Neuron (in vitro differentiated cells): ENCODE measurements around the gene ZNF446.
"Not testable (repeated sequence)": the region's sequence is repeated elsewhere in the genome, so short reads cannot be mapped to it uniquely, and the experiment has no call there.

Source experiments
- H2AFZ ChIP-seq: one replicate; pipeline ENCODE4 v1.6.1; 2013; ENCODE audit warnings: low read depth, mild to moderate bottlenecking, inconsistent platforms, low read length, moderate library complexity
- H3K27me3 ChIP-seq: one replicate; pipeline ENCODE4 v1.6.1; 2013; ENCODE audit warnings: low read length; ENCODE audit not compliant: insufficient read depth
- H3K36me3 ChIP-seq: one replicate; pipeline ENCODE4 v1.6.1; 2013; ENCODE audit warnings: low read length; ENCODE audit not compliant: insufficient read depth
- H3K4me1 ChIP-seq: one replicate; pipeline ENCODE4 v1.6.1; 2013; ENCODE audit warnings: low read length; ENCODE audit not compliant: insufficient read depth
- H3K4me3 ChIP-seq: 2 replicates; pipeline ENCODE4 v1.5.1; 2013; ENCODE audit warnings: mild to moderate bottlenecking, low read length, moderate library complexity
- H3K9me3 ChIP-seq: one replicate; pipeline ENCODE4 v1.6.1; 2013; ENCODE audit warnings: low read length

ZNF446 gene

DNA sequence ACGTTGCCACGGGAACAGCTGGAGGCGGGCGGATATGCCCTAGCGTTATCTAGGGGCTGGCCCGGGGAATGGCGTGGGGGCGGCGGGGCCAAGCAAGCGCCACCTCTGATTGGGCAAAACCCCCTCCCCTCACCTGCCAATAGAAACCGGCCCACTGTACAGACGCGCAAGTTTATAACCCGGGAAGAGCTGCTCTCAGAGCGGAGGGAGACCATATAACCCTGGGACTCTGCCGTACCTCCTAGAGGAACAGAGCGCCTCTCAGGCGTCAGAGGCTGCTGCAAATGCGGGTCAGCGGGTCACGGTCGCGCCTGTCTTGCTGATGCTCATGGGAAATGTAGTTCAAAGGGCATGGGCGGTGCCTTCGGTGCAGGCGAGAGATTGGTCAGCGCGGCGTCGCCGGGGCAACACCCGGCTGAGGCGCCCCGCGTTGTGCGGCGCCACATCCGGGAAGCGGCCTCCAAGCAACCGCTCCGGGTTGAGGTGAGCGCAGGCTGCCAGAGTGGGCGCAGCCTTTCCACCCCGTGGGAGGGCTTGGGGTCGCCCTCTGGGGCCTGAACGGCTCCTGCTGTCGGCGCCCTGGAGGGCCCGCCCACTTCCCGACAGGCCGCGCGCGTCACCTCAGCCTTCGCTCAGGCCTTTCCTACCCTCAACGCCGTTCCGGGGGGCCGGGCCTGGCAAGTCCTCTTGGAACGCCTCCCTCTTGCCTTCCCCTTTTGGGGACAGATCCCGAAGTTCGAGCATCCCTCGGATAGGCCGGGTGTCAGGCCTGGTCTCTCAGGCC is at the start of gene ZNF446:
Gene ZNF446 (plus strand): TSS at position 639 of the 784 bp plus-strand sequence. CDS start 867 bp downstream, outside the sequence.
- peaks cover 16% of the 10 kb centered on the region for H3K4me1 ChIP-seq

DNA sequence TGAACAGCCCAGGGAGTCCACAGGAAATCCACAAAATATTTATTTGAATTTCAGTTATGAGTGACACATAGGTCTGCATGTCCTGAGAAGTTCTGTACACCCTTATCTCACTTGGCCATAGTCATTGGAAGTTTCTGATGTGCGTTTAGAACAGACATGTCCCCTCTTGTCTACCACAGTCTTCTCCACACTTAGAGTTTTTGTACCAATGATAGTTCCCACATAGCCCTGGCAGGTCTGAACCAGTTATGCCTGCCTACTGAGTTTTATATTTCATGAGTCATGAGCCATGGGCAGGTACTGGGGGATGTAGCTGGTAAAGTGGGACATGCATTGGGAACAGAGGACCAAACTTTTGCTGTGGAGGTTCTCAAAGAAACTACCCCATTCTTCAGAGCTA is 47.5 kb upstream of the ZNF446 start:
- Histone ChIP-seq H3K9me3 (peaks cover 37% of the 10 kb centered on the region), H3K27me3 (no peaks in the 10 kb centered on the region), H3K4me3 (no peak overlapping the region), H3K36me3 (peaks cover 34% of the 10 kb centered on the region), H3K4me1 (no peaks in the 10 kb centered on the region), H2AFZ (no peak overlapping the region)

More for the DNA sequence above, at the start of gene ZNF446:
- H3K27me3 ChIP-seq = no peaks in the 10 kb centered on the region
- H3K36me3 ChIP-seq = peaks cover 39% of the 10 kb centered on the region
- peak within 1 kb of the TSS; percentile 82 for H2AFZ ChIP-seq
- no peaks in the 10 kb centered on the region for H3K9me3 ChIP-seq
- H3K4me3 ChIP-seq = peak within 1 kb of the TSS; percentile 76

DNA sequence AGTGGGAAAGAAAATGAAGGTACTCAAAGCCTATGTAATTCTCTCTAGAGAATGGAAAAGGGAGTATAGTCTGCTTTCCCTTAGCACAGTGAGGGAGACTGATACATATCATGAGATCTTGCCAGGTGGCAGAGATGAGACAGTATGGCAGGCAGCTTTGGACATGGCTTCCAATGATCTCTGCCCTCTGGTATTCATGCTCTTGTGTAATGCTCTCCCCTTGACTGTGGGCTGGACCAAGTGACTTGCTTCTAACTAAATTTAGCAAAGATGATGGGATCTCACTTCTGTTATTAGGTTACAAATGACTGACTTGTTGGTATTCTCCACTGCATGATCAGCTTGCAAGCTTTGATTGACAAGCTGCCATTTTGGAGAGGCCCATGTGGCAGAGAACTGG is 46.4 kb upstream of the ZNF446 start:
- no peak overlapping the region for H2AFZ ChIP-seq

DNA sequence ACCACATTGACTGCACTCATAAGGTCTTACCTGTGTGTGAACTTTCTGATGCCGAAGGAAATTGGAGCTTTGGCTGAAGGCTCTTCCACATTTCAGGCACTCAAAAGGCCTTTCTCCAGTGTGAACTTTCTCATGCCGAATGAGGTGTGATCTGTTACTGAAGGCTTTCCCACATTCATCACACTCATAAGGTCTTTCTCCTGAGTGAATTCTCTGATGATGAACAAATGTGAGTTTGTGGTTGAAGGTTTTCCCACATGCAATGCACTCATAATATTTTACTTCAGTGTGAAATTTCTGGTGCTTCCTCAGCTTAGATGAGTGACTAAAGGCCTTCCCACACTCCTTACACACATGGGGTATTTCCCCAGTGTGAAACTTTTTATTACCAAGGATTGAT is 41.9 kb upstream of the ZNF446 start:
- Histone ChIP-seq H3K4me3 (no peak overlapping the region), H3K4me1 (peaks cover 5% of the 10 kb centered on the region), H3K27me3 (no peaks in the 10 kb centered on the region), H3K9me3 (peaks cover 76% of the 10 kb centered on the region), H2AFZ (no peak overlapping the region), H3K36me3 (peaks cover 67% of the 10 kb centered on the region)

More for the DNA sequence above, 46.4 kb upstream of the ZNF446 start:
- Histone ChIP-seq H3K4me3 (no peak overlapping the region), H3K4me1 (no peaks in the 10 kb centered on the region), H3K9me3 (peaks cover 48% of the 10 kb centered on the region), H3K36me3 (peaks cover 45% of the 10 kb centered on the region), H3K27me3 (no peaks in the 10 kb centered on the region)

DNA sequence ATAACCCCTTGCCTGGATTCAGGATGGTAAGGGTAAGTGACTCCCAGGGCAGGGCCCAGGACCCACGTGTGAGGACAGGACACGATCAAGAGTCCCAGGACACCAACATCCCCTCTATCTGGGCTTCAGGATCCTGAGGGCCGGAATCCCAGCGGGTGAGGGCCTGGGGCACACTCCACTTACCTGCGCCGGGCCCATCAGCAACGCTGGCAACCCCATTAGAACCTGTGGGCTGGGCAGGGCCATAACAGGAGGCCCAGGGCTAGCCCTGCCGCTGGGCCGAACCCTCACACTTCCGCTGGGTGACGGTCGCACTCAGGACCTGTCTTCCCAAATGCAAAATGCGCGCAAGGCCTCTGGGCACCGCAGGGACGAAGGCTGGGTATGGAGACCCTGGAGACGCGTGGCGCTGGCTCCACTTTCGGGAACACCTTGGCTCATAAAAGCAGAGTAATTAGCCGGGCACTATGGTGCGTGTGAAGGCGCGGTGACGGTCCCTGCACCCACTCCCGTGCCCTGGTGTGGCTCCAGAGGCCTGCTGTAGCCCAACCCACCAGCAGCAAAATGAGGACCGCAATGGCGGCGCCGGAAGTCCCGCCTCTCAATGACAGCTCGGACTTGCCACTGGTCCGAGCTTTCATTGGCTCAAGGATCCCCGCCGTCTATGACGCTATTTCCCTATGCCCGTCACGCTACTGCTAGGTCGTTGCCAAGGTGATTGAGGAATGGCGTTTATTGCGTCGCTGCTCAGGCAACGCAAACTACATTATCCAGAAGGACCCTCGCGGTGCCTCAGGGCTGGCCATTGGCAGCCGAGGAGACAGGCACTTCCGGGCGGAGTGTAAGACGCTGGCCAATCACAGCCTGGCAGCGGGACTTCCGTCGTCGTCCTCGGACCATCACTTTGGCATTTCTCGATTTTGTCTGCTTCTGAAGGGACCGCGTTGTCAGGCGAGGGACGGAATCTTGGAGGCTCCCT is 36.3 kb upstream of the ZNF446 start, which contains the start of gene ZNF132:
Gene ZNF132 (minus strand): TSS at position 578 of the 979 bp plus-strand sequence. CDS start 332 bp downstream, at position 246.
- no peaks in the 10 kb centered on the region for H3K27me3 ChIP-seq
- peak within 1 kb of the TSS; percentile 68 for H3K4me3 ChIP-seq
- peaks cover 10% of the 10 kb centered on the region for H3K4me1 ChIP-seq
- H3K9me3 ChIP-seq = peaks cover 27% of the 10 kb centered on the region
- H3K36me3 ChIP-seq = peaks cover 25% of the 10 kb centered on the region
- peak within 1 kb of the TSS; percentile 27 for H2AFZ ChIP-seq

DNA sequence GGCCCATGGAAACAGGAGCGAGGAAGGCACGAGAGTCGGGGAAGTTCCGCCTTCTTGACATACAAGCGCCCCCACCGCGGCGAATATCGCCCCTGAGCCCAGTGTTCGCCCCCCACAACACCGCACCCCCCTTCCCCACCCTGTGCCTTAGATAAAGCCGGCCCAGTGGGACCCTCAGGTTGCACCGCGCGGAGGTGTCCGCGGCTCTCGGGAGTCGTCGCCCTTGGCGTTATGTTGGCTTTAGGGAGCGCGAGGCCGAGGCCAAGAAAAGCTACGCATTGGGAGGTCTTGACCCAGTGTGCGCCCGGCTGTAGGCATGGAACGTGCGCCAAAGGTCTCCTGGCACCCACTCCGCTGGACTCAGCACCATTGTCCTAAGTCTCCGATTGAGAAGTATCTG is 35.6 kb upstream of the ZNF446 start:
- peak overlapping the region; percentile 27 for H2AFZ ChIP-seq
- peaks cover 18% of the 10 kb centered on the region for H3K36me3 ChIP-seq
- peak overlapping the region; percentile 68 for H3K4me3 ChIP-seq
- peaks cover 10% of the 10 kb centered on the region for H3K4me1 ChIP-seq
- H3K27me3 ChIP-seq = no peaks in the 10 kb centered on the region
- peaks cover 20% of the 10 kb centered on the region for H3K9me3 ChIP-seq

DNA sequence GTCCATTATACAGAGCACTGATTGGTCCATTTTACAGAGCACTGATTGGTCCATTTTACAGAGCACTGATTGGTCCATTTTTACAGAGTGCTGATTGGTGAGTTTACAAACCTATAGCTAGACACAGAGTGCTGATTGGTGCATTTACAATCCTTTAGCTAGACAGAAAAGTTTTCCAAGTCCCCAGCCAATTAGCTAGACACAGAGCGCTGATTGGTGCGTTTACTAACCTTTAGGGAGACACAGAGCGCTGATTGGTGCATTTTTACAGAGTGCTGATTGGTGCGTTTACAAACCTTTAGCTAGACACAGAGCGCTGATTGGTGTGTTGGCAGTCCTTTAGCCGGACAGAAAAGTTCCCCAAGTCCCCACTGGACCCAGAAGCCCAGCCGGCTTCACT is 33.2 kb upstream of the ZNF446 start:
- peaks cover 10% of the 10 kb centered on the region for H3K4me1 ChIP-seq
- not testable (repeated sequence) for H2AFZ ChIP-seq, H3K27me3 ChIP-seq, H3K9me3 ChIP-seq, H3K4me3 ChIP-seq, H3K36me3 ChIP-seq

DNA sequence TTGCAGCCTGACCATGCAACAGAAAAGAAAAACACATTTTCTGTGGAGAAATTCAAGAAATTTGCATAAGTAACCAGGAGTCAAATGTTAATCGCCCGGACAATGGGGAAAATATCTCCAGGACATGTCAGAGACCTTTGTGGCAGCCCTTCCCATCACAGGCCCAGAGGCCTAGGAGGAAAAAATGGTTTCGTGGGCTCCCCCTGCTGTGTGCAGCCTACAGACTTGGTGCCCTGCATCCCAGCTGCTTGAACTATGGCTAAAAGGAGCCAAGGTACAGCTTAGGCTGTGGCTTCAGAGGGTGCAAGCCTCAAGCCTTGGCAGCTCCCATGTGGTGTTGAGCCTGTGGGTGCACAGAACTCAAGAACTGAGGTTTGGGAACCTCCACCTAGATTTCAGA is 27.3 kb upstream of the ZNF446 start:
- H3K27me3 ChIP-seq, H3K4me3 ChIP-seq, H3K4me1 ChIP-seq, H3K9me3 ChIP-seq, H3K36me3 ChIP-seq, H2AFZ ChIP-seq: not testable (repeated sequence)

DNA sequence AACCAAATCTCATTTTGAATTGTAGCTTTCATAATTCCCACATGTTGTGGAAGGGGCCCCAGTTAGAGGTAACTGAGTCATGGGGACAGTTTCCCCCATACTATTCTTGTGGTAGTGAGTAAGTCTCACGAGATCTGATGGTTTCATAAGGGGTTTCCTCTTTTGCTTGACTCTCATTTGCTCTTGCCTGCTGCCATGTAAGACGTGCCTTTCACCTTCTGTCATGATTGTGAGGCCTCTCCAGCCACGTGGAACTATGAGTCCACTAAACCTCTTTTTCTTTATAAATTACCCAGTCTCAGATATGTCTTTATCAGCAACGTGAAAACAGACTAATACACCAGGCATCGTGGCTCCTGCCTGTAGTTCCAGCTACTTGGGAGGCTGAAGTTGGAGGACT is 26.2 kb upstream of the ZNF446 start:
- not testable (repeated sequence) for H3K36me3 ChIP-seq, H3K4me1 ChIP-seq, H3K9me3 ChIP-seq, H2AFZ ChIP-seq, H3K27me3 ChIP-seq, H3K4me3 ChIP-seq

DNA sequence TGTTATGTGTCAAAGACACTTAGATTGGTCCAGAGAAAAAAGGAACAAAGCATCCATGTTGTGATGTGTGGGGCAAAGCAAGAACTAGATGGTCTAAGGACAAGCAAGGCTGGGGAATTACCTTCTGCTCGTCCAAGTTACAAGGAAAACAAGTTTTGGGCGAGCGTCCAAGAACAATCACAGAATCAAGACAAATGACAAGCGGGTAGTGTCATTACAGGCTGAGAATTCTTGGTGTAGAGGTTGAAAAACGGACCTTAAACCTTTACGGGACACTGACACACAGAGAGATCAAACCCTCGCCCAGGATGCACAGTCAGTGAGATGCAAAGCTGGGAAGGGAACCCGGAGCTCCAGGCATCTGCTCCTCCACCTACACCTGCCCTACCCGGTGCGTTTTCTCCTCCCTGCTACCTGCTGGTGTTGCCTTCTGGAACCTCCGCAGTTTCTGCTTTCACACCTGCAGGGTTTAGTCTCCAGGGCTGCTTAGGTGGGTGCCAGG is 25.2 kb upstream of the ZNF446 start:
- Histone ChIP-seq H3K9me3 (peaks cover 8% of the 10 kb centered on the region), H2AFZ (peak overlapping the region; percentile 86), H3K36me3 (peaks cover 2% of the 10 kb centered on the region), H3K4me3 (peak overlapping the region; percentile 81), H3K27me3 (peaks cover 4% of the 10 kb centered on the region), H3K4me1 (peaks cover 9% of the 10 kb centered on the region)

DNA sequence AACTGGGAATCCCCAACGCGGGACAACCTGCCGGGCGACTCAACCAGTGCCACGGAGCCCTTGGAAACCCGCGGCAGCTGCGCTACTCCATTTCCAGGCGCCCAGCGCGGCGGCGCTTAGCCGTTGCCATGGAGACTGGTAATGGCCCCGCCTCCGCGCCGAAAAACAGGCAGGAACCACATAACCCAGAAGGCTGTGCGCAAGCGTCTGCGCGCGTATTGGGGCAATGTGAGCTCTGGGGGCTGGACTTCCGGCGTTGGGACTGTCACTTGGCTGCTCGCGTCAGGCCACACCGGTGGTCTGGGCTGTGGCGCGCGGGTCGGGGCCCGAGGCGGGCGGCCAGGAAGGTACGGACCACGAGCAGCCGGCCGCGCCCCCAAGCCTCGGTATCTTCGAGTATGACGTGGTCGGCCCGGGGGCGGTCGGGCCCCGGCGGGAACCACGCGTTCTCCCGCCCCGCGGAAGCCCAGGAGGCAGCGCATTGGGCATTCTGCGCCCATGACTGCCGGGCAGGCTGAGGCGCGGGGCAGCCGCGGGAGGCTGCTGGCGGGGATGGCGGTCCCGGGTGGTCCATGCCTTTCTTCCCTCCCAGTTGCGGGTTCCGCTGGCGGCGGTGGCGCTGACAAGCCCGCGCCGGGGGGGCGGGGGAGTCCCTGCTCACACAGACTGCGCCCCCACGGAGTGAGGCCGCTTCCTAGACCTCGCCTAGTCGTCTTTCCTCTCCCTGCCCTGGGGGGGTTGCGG is 24.6 kb upstream of the ZNF446 start, which contains the start of gene ZNF324B:
Gene ZNF324B (plus strand): TSS at position 265 of the 744 bp plus-strand sequence. CDS start 2,080 bp downstream, outside the sequence.
- Histone ChIP-seq H2AFZ (peak within 1 kb of the TSS; percentile 86), H3K4me3 (peak within 1 kb of the TSS; percentile 81), H3K36me3 (peaks cover 5% of the 10 kb centered on the region), H3K27me3 (no peaks in the 10 kb centered on the region), H3K9me3 (peaks cover 7% of the 10 kb centered on the region), H3K4me1 (peaks cover 9% of the 10 kb centered on the region)

DNA sequence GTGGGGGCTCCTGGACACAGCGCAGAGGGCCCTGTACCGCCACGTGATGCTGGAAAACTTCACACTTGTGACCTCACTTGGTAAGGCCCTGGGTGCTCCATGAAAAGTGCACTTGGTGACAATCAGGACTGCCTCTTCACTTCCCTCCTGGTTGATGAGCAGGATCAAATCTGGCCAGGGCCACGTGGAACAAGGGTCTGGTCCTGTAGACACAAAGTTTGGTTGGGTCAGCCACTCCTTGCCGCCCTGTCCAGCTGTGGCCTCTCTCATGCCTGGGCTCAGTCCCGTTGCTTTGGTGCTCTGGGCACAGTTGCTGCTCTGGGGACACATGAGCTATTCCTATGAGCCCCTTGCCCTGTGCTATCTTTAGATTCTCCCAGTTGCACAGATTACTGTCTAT is 22.4 kb upstream of the ZNF446 start:
- Histone ChIP-seq H3K9me3 (peaks cover 7% of the 10 kb centered on the region), H3K36me3 (peaks cover 6% of the 10 kb centered on the region), H3K4me3 (no peak overlapping the region), H3K27me3 (no peaks in the 10 kb centered on the region), H3K4me1 (peaks cover 9% of the 10 kb centered on the region), H2AFZ (no peak overlapping the region)
